Measurements from ENCODE around the gene DPYSL4.

Gene DPYSL4

GRCh38 chr10:132186488-132187429 is at the start of gene DPYSL4:
Gene DPYSL4, plus strand, starts transcription at chr10:132186948. Its CDS starts 116 bp downstream, at chr10:132187064.
- peak in 37 of 51 donors; percentile 11 to 83 (median 43) for DNase-seq

- DNase-seq, result no peak
Observed at GRCh38 chr10:132137111-132138072, 49.4 kb upstream of the DPYSL4 start.

DNA sequence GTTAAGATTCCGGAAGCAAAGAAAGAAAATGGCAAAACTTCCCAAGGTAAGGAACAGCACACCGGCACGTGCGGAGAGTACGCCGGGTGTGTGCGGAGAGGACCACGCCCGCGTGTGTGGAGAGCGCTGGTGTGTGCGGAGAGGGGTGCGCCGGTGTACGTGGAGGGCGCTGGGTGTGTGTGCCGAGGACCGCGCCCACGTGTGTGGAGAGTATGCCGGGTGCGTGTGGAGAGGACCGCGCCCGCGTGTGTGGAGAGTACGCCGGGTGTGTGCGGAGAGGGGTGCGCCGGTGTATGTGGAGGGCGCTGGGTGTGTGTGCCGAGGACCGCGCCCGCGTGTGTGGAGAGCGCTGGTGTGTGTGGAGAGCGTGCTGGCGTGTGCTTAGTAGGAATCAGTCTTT is 48.6 kb upstream of the DPYSL4 start:
- DNase-seq, result no peak

DNA sequence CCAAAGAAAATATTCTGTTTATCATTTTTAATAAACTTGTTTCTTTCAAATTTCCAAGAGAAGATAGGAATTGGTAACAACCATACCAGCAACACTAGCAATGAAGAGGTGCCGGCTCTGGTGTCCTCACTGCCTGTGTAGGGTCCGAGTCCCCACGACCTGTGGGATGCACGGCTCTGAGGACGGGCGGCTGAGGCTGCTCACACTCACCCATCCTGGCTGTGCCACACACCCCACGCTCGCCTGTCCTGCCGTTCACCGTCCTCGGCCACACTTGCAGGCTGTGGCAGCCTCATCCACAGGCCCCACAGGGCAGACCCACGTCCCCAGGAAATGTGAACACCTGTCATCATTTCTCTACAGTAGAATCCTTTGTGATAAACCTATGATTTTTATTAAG is 48.2 kb upstream of the DPYSL4 start:
- DNase-seq, result no peak

DNA sequence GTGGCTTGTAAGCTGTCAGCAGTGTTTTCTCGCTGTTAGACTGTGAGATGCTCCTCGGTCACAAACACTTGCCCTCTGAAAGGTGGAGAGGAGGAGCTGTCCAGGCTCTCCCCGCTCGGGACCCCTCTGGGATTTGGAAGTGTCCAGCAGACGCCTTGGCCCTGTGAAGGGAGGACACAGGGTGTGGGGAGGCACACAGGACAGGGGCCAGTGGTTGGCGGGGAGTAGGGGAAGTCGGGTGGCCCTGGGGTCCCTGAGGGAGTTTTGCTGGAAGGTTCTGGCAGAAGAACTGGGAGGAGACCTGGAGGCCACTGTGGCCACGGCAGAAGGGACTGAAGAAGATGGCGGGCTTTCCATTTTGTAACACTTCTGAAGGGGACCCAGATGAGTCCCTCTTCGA is 47.2 kb upstream of the DPYSL4 start:
- no peak for DNase-seq

- DNase-seq, result no peak
Observed at GRCh38 chr10:132140167-132140925, 46.4 kb upstream of the DPYSL4 start.

- no peak for DNase-seq
Observed at GRCh38 chr10:132141076-132141475, 45.7 kb upstream of the DPYSL4 start.

DNA sequence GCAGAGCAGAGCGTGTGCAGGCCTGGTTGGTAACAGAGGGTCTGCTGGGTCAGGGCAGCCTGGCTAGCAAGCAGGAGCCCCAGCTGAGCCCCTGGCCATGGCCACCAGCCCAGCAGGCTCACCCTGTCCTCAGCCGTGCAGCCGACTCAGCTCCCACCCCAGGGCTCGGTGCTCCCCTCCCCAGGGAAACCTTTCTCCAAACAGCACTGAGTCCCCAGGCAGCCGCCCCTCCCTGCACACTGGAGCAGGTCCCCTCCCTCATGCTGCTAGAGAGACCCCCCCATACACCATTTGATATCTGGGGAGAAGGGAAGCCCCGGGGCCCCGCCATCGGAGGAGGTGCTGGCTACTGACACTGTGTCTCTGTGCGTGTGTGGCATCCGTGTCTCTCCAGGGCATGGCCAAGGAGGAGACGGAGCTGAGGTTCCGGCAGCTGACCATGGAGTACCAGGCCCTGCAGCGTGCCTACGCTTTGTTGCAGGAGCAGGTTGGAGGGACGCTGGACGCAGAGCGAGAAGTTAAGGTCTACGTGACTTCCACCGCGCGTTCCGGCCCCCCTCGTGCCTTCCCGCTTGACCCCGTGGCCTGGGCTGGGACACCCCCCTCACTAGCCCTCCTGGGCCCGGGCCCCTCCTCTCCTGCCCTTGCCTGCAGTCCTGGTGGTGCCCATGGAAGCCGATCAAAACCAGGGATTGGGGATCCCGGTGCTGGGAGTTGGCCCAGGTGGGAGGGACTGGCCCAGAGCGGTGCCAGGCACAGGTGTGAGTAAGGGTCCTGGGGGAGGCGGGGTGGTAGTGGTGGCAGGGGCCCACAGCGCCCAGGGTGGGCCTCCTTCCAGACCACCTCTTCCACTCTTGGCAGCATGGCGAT is 45.0 kb upstream of the DPYSL4 start:
- no peak for DNase-seq

DNA sequence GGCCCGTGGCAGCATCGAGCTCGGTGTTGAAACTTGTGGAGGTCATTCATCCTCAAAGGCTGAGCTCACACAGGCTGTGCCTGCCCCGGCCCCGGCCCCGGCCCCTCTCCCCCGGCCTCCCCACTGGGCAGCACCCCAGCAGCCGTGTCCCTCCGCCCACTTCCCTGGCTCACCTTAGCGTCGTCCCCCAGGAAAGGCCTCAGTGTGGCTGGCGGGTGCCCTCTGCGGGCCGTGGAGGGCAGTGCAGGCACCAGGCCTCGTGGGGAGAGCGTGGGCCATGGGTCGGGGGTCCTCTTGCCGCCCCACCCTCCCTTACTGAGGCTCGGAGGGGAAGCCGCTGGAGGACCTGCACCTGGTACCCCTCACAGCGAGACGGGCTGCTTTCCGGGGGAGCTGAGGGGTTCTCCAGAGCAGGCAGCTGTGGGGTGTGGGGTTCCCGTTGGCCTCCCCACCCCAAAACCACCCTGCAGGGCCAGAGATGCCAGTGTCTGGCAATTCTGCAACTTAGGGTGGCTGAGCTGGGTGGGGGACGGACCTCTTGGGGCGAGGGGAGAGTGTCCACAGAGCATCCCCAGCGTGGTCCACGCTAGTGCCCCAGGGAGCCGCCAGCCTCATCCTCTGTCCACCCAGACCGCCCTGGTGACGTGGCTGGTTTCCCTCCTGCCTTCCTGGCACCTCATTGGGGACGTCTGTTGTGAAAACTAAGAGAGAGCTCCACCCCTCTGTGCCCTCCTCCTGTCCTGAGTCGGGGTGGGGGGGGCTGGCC is 44.2 kb upstream of the DPYSL4 start:
- DNase-seq, result peak in 25 of 51 donors; percentile 9 to 70 (median 29)

GRCh38 chr10:132143162-132143561 is 43.6 kb upstream of the DPYSL4 start:
- DNase-seq, result no peak

- no peak for DNase-seq
Observed at GRCh38 chr10:132144086-132144485, 42.7 kb upstream of the DPYSL4 start.

- no peak for DNase-seq
Observed at GRCh38 chr10:132145002-132145401, 41.7 kb upstream of the DPYSL4 start.

- no peak for DNase-seq
Observed at GRCh38 chr10:132145521-132146185, 41.1 kb upstream of the DPYSL4 start.

GRCh38 chr10:132146271-132146671 is 40.5 kb upstream of the DPYSL4 start:
- DNase-seq, result no peak

DNA sequence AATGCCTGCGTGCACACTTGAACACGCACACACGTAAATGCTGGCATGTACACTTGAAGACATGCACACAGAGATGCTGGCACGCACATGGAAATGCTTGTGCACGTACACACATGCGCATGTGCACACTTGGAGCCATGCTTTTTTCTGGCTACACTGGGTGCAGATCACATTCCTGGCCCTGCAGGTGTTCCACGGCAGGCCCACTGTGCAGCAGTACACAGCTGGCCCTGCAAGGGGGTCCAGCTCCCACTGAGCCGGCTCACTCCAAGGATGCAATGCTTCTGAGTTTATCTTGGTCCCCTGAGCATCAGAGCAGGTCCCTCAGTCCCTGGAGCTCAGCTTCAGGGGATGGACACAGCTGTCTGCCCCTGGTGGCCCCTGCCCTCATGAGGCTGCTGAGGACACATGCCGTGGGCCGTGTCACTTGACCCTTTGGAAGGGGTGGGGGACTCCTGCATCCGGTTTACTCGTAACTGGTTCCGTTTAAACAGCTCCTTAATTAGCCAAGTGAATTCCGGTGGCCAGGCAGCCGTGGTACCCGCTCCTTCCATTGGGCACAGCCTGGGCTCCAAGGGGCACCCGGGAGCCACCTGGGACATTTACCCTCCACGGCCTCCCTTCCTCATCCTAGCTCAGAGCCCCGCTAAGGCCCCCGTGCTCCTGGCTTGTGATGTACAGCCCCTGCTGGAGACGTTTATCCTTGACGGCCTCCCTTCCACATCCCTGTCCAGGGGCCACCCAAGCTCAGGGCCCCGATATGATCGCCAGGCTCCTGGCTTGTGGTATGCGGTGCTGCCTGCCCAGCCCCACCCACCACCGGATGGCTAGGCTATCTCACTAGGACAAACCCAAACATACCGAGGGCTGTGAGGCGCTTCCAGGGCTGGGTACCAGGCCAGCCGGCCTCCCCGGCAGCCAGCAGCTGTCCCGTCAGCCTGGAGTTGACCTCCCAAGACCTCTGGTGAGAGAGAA is 39.5 kb upstream of the DPYSL4 start:
- DNase-seq, result no peak

DNA sequence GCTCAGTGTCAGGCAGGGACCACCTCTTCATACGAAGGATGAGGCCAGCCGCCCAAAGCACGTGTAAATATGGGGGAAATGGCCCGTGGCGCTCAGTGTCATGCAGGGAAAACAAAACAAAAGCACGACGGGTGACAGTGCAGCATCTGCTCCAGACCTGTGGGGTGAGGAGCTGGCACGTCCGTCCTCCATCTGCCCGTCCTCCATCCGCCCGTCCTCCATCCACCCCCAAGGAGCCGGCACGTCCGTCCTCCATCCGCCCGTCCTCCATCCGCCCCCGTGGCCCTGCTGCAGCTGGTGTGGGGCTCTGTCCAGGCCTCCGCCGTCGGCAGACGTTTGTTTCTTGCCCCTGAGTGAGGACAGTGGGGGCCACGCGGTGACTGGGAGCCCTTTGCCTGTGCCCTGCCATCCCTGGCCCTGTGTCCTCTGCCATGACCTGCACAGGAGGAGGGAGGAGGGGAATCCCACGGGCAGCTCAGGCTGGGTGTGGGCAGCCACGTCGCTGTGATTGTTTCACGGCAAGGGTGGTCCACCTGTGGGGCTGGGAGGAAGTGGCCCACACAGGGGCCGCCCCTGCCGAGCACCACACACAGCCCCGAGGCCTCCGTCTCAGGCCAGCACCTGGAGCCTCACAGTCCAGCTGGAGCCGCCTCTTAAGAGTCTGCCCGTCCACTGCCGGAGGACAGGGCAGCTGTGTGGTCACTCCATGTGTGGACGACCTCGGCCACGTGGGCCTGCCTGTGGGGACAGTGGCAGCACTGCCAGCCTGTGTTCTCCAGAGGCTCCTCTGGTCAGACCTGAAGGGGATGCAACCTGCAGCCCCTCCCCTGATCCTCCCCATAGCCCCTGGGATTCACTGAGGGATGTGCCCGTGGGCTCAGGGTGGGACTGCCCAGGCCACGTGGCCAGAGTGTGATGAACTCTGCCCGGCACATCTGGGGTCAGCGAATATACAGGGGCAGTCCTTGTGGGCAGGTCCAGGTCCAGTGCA is 38.2 kb upstream of the DPYSL4 start:
- DNase-seq, result no peak
